ENCODE data around the gene SLC25A6. TPM values are rescaled to one million over a fixed set of nuclear protein-coding genes. Genes with fewer than 3 reads are reported as not detected.

Gene SLC25A6
- total and polyA plus RNA-seq, 2 of the 13 experiments (the other 11 are each of a cell fraction or from before 2014, with no cell fraction given), result 138 to 581 TPM

DNA sequence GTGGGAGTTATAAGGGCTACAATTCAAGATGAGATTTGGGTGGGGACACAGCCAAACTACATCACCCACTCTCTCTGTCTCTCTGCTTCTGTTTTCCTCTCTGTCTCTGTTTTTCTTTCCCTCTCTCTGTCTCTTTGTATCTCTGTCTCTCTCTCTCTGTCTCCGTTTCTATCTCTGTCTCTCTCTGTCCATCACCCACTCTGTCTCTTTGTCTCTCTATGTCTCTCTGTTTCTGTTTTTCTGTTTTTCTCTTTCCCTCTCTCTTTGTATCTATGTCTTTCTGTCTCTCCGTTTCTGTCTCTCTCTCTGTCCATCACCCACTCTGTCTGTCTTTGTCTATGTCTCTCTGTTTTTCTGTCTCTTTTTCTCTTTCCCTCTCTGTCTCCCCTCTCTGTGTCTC lies 30.0 kb downstream of the SLC25A6 start:
- ATAC-seq (no peak), DNase-seq (ENCODE audit: low spot score) (no peak), FAIRE-seq (no peak)
- CTCF ChIA-PET (ENCODE audit: low intra/inter-chr PET ratio, low total read pairs), result no interaction called here
- Histone ChIP-seq H4K20me1 (ENCODE audit: insufficient read depth, low read length) (no peaks in the 10 kb centered on the region), H3K27me3 (ENCODE audit: control insufficient read depth in 1 of 2, insufficient read depth in 2 of 2, low read length in 2 of 2) (no peaks in the 10 kb centered on the region), H2AFZ (ENCODE audit: low read length) (no peak overlapping the region), H3K27ac (ENCODE audit: extremely low read length, insufficient read depth, low read length) (no peak overlapping the region), H3K9ac (ENCODE audit: insufficient read depth, low read depth, low read length) (no peak overlapping the region), H3K4me1 (ENCODE audit: insufficient read depth, low read length) (no peaks in the 10 kb centered on the region), H3K9me3 (ENCODE audit: low read length) (no peaks in the 10 kb centered on the region), H3K79me2 (ENCODE audit: insufficient read depth, low read length) (no peaks in the 10 kb centered on the region), H3K4me3 (replicated peaks in 1 of 3; ENCODE audit: insufficient read depth in 1 of 3, low read depth in 2 of 3, low read length in 3 of 3) (no peak overlapping the region), H3K4me2 (ENCODE audit: low read depth, low read length) (no peak overlapping the region), H3K36me3 (replicated peaks in 1 of 2; ENCODE audit: control insufficient read depth in 1 of 2, insufficient read depth in 2 of 2, low read length in 2 of 2) (no peaks in the 10 kb centered on the region)
- TF ChIP-seq ZBTB21 (CRISPR knock-in tag; IDR thresholded peaks at IDR 0.05) (no peak), ZNF367 (CRISPR knock-in tag; IDR thresholded peaks at IDR 0.05; ENCODE audit: borderline replicate concordance) (no peak), HNF4G (IDR thresholded peaks at IDR 0.05; ENCODE audit: borderline replicate concordance, low read depth, low read length) (no peak), HNF4G (CRISPR knock-in tag; IDR thresholded peaks at IDR 0.05; ENCODE audit: borderline replicate concordance, low read depth) (no peak), ZFP41 (CRISPR knock-in tag; IDR thresholded peaks at IDR 0.05; ENCODE audit: borderline replicate concordance) (no peak), ZNF101 (CRISPR knock-in tag; IDR thresholded peaks at IDR 0.05; ENCODE audit: borderline replicate concordance, low read depth) (no peak), NR2F6 (IDR thresholded peaks at IDR 0.05) (no peak), NR2F6 (CRISPR knock-in tag; IDR thresholded peaks at IDR 0.05) (no peak), U2AF2 (IDR thresholded peaks at IDR 0.05; ENCODE audit: low read depth, low read length) (no peak), SKI (IDR thresholded peaks at IDR 0.05; ENCODE audit: partially characterized antibody) (no peak), GATA4 (IDR thresholded peaks at IDR 0.05; ENCODE audit: borderline replicate concordance, low read depth) (no peak), ZSCAN30 (CRISPR knock-in tag; IDR thresholded peaks at IDR 0.05) (no peak), ZNF326 (CRISPR knock-in tag; IDR thresholded peaks at IDR 0.05; ENCODE audit: borderline replicate concordance) (no peak), ZNF24 (IDR thresholded peaks at IDR 0.05) (no peak)
- TF ChIP-seq, protein P1, sequence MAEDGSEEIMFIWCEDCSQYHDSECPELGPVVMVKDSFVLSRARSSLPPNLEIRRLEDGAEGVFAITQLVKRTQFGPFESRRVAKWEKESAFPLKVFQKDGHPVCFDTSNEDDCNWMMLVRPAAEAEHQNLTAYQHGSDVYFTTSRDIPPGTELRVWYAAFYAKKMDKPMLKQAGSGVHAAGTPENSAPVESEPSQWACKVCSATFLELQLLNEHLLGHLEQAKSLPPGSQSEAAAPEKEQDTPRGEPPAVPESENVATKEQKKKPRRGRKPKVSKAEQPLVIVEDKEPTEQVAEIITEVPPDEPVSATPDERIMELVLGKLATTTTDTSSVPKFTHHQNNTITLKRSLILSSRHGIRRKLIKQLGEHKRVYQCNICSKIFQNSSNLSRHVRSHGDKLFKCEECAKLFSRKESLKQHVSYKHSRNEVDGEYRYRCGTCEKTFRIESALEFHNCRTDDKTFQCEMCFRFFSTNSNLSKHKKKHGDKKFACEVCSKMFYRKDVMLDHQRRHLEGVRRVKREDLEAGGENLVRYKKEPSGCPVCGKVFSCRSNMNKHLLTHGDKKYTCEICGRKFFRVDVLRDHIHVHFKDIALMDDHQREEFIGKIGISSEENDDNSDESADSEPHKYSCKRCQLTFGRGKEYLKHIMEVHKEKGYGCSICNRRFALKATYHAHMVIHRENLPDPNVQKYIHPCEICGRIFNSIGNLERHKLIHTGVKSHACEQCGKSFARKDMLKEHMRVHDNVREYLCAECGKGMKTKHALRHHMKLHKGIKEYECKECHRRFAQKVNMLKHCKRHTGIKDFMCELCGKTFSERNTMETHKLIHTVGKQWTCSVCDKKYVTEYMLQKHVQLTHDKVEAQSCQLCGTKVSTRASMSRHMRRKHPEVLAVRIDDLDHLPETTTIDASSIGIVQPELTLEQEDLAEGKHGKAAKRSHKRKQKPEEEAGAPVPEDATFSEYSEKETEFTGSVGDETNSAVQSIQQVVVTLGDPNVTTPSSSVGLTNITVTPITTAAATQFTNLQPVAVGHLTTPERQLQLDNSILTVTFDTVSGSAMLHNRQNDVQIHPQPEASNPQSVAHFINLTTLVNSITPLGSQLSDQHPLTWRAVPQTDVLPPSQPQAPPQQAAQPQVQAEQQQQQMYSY (CRISPR knock-in tag; IDR thresholded peaks at IDR 0.05), result no peak
- in situ Hi-C loops (cut with HindIII; ENCODE audit: extremely low pct_ligation_motif_present, low pct_unique_long_range_greater_than_20kb), result no loop called here
- POLR2A ChIA-PET, result no interaction called here
- WGBS (ENCODE audit: low lambda C conversion rate), result 19% methylated on average over 2 of the region's 2 CpGs
- no TSS peak for BruUV-seq (replicated peaks)
- intact Hi-C loops (cut with micrococcal nuclease; ENCODE audit: unreplicated experiment), result no loop called here
